ENCODE results near the gene PRM3.

PRM3 gene

DNA sequence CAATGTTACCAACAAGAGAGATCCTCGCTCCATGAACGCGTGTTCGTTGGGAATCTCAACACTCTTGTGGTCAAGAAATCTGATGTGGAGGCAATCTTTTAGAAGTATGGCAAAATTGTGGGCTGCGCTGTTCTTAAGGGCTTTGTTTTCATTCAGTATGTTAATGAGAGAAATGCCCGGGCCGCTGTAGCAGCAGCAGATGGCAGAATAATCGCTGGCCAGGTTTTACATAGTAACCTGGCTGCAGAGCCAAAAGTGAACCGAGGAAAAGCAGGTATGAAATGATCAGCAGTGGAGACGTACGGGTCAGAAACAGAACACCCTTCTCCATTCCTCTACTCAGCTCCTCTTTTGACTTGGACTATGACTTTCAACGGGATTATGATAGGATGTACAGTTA lies 30.8 kb downstream of the PRM3 start:
- DNase-seq (ENCODE audit: low spot score), result no peak

DNA sequence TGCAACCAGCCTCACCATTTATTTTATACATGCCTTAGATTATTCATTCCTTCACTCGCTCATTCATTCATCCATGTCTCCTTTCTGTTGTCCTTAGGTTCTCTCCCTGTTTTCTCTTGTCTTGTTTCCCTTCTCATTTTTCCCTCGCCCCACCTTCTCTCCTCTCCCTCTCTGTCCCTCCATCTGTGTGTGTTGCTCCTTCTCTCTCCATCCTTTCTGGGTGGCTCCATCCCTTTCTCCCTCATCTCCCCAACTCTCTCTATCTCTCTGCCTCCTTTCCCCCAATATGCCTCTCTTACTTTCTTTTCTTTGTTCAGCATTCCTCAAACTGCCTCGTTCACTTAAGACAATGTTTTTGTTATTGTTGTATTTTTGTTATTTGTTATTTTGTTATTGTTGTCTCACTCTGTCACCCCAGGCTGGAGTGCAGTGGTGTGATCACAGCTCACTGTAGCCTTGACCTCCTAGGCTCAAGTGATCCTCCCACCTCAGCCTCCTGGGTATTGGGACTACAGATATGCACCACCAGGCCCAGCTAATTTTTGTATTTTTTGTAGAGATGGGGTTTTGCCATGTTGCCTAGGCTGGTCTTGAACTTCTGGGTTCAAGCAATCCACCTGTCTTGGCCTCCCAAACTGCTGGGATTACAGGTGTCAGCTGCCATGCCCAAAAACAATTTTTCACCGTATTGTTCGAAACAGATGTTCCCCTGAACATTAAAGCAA lies 31.8 kb downstream of the PRM3 start:
- DNase-seq (ENCODE audit: low spot score), result no peak

DNA sequence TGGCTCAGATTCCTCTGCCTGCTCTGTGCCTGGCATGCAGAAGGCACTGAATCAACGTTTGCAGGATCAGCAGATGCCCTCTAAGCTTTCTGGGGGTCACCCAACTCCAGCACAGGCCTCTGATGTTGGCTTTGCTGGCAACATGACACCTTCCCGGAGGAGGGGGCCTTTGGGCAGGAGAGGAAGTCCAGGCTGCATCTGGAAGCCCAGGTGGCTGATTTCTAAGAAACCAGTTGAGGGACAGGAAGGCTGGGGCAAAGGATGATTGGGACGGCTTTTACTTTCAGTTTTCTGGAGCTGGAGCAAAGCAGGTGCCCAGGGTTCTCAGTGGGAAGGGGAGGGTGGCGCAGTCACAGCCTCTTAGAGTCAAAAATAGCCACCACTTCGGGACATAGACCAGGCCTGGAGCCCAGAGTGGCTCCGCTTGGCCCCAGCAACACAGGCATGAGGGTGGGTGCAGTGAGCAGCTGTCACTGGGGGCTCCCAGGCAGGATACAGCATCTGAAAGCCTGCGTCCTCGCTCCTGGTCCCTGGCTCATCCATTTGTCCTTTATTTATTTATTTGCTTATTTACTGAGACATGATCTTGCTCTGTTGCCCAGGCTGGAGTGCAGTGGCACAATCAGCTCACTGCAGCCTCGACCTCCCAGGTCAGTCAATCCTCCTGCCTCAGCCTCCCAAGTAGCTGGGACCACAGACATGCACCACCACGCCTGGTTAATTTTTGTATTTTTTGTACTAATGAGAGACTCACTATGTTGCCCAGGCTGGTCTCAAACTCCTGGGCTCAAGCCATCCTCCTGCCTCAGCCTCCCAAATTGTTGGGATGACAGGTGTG lies 32.6 kb downstream of the PRM3 start:
- DNase-seq (ENCODE audit: low spot score), result no peak

DNA sequence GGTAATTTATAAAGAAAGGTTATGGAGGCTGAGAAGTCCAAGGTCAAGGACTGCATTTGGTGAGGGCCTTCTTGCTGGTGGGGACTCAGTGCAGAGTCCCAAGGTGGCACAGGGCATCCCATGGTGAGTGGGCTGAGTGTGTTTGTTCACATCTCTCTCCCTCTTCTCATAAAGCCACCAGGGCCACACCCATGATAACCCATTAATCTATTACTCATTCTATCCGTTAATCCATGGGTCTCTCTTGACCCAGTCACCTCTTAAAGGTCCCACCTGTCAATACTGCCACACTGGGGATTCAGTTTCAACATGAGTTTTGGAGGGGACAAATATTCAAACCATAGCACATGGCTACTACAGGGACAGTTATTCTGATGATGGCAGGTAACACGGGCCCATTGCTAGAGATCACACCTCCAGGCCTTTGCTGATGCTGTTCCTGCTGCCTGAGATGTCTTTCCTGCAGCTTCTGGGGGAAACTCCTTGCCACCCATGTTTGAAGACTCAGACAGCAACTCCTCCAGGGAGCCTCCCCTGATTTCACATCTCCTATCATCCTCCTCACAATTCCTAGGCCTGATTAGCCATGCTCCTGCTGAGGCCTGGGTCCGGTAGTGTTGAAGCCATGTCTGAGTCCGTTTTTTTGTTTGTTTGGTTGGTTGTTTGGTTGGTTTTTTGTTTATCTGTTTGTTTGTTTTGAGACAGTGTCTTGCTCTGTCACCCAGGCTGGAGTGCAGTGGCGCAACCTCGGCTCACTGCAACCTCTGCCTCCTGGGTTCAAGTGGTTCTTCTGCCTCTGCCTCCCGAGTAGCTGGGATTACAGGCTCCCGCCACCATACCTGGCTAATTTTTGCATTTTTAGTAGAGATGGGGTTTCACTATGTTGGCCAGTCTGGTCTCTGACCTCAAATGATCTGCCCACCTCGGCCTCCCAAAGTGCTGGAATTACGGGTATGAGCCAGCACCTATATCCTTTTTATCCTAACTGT lies 33.5 kb downstream of the PRM3 start:
- DNase-seq (ENCODE audit: low spot score), result no peak

DNA sequence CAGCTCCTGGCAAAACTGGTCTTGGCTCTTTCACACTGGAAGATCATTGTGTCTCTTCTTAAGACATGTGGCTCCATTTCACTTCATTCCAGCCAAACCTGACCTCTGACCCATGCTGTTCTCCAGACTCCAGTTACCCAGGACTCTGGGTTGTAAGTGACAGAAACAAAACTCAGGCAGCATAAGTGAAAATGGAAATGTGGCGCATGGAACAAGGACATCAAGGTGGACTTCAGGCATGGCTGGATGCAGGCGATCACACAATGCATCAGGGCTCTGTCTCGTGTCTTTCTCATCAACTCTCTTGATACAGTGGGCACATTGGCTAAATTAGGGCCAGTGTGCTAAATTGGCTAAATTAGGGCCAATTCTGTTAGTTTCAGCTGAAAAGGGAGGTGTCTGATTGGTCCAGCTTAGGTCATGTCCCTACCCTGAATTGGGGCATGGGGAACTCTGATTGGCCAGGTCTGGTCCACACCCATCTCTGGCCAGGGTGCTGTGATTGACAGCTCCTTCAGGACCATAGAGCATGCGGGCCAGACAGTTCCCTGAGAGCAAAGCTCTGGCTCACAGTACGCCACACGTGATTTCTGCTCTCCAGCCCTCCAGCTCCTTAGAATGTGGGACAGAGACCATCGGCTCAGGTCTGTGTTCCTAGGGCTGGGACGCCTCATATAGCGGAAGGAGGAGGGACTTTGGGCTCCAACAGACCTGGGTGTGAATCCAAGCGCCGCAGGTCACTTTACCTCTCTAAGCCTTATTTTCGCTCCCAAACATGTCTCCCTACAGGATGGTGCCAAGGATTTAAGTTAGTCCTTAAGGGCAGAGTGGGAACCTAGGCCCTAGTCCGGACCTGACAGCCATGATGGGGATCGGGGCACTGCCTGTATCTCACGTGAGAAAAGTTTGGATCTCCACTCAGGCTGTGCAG lies 34.9 kb downstream of the PRM3 start:
- no peak for DNase-seq (ENCODE audit: low spot score)

DNA sequence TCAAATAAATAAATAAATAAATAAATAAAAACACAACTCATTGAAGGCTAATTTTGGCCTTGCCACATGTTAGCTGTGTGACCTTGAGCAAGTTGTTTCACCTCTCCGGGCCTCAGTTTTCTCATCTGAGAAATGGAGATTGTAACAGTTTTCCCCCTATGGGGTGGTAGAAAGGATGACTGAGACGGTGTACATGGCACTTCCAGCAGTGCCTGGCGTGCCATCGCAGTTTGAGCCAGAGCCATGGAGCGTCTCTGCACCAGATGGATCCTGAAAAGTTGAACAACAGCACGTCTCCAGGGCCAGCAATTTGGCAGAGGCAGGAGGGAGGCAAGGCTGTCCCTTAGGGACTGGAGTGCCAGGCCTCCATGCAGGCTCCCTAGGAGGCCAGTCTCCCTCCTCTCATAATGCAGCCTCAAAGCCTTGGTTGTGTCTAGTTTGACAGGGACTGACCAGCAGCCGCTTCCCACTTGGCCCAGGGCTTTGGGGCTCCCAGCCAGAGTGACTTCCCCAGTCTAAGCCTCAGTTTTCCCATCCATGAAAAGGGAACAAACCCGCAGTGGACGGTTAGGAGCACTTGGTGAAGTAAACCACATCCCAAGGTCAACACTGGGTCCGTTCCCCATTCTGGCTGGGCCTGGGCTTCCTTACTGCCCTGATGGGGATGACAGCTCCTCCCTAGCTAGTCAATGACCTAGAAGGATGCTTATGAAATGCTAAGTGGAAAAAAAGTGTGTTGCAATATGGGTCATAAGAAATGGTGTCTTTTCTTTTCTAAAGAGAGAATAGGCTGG lies 36.8 kb downstream of the PRM3 start:
- no peak for DNase-seq (ENCODE audit: low spot score)

DNA sequence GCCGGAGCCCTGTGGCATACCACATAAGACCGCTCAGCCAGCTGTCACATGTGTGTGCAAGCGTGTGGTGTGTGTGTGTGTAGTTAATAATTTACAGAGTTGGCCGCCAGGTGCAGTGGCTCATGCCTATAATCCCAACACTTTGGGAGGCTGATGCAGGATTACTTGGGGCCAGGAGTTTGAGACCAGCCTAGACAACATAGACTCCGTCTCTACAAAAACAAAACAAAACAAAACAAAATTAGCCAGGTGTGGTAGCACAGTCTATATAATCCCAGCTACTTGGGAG lies 37.8 kb downstream of the PRM3 start:
- no peak for DNase-seq (ENCODE audit: low spot score)

DNA sequence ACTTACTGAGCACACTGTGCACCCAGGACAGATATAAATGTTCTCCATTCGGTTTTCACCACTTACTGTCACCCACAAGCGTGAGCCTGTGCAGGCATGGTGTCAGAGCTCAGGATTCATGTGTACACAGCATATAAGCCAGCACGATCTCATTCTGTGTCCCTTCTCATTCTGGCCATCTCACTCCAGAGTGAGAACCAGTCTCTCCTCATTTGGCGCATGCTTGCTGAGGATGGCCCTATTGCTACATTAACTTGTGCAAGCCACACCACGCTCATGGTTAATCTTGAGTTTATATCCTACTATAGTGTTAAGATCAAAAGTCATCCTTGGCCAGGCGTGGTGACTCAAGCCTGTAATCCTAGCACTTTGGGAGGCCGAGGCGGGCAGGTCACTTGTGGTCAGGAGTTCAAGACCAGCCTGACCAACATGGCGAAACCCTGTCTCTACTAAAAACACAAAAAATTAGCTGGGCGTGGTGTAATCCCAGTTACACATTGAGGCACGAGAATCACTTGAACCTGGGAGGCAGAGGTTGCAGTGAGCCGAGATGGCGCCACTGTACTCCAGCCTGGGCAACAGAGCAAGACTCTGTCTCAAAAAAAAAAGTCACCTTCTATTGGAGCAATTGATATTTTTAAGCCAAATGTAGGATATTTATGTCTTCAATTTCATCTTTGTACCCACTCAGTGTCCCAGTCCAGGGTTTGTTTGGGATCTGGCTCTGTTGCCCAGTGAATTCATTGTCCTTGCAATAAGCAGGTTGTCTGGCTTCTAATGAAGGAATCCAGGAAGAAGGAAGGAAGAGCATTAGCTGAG lies 38.3 kb downstream of the PRM3 start:
- DNase-seq (ENCODE audit: low spot score), result no peak

DNA sequence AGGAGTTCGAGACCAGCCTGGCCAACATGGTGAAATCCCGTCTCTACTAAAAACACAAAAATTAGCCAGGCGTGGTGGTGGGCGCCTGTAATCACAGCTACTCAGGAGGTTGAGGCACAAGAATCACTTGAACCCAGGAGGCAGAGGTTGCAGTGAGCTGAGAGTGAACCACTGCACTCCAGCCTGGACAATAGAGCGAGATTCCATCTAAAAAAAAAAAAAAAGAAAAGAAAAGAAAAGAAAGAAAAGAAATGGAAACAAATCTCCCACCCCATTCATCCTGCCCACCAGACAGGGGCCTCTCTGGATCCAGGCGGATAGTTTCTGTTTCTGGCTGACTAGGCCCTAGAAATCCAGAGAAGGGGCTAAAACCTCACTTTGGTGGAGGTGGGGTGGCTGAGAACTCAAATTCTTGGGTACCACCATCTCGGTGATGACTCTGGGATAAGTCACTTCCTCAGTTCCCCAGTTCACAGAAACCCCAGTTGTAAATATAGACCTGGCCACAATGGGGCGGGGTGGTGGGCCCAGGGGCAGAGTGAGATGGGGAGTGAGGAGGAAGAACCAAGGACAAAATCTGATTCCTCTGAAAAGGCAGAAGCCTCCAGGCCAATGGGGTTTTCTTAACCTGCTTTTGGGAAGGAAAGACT lies 39.6 kb downstream of the PRM3 start:
- DNase-seq (ENCODE audit: low spot score), result no peak

DNA sequence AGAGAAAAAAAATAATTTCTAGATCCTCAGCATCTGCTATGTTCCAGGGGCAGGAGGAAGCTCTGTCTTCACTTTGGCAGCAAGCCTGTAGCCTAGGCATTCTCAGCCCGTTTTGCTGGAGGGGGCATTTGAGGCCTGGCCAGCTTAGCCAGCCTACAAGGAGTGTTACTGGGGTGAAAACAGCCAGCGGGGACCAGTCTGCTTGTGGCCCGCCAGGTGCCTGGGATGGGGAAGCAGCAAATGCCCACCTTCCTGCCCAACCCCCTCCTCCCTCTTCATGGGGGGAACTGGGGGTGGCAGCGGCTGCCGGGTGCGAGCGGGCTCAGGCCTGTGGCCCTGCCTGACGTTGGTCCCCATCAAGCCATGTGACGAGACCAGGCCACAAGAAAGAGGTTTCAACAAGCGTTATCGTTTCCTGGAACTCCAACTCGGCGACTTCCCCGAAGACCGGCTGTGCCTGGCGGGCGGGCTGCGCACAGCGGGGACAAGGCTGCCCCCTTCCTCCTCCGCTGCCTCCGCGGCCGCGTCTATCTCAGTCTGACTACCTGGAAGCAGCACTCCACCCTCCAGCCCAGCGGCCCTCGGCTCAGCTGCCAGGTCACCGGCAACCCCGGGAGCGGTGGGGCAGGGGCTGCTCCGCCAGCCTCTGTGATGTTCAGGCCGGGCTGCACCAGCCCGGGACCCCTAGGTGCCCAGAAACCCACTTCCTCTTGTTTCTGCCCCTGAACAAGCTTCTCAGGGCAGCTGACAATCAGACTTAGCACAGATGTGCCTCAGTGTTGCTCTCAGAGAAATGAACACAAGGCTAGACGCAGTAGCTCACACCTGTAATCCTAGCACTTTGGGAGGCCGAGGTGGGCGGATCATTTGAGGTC lies 40.3 kb downstream of the PRM3 start:
- DNase-seq (ENCODE audit: low spot score), result no peak

DNA sequence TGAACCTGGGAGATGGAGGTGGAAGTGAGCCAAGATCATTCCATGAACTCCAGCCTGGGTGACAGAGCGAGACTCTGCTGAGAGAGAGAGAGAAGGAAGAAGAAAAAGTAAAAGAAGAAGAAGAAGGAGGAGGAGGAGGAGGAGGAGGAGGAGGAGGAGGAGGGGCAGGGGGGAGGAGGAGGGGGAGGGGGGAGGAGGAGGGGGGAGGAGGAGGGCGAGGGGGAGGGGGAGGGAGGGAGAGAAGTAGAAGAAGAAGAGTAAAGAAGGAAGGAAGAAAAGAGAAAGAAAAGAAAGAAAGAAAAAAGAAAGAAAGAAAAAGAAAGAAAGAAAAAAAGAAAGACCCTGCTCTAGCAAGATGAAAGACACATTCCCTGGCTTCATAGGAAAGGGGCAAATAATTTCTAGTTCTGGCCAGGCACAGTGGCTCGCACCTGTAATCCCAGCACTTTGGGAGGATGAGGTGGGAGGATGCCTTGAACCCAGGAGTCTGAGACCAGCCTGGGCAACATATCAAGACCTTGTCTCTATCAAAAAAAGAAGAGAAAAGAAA lies 41.1 kb downstream of the PRM3 start:
- DNase-seq (ENCODE audit: low spot score), result no peak

DNA sequence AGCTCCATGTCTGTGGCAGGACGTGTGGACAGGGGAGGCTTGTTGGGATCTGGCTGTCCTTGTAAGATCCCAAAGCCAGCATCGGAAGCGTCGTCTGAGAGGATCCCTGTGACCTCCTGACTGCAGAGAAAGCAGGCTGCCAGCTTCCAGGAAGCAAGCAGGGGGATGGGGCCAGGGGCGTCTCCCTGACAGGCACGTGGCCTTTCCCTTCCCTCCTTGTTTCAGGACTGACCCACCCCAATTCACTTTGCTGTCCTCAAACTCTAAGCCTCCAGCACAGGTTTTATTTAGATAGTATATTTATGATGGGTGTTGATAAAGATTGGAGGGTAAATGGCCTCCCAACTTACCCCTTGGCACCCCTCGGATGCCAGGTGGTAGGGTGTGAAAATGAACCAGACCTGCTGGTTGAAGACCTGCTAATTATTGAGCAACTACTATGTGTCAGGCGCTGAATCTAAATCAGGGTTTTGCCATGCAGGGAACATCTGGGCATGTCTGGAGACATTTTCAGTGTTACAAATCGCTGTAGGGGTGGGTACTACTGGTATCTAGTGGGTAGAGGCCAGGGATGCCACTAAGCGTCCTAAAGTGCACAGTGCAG lies 42.0 kb downstream of the PRM3 start:
- DNase-seq (ENCODE audit: low spot score), result no peak

DNA sequence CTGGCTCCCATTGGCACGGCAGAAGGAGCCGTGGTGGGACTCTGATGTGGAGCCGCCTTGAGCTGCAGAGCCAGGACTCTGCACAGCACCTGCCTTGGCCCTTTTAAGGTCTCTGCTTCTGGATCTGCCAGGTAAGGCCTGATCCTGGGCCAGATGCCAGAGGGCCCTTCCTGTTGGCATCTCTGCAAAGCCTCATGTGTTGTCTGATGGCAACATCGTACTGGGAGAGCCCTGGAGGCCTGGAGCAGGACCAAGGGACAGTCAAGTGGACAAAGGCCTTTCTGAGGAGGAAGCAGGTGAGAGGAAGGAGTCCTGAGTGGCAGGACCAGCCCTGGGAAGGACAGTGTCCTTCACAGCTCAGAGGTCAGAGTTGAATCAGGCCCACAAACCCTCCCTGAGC lies 43.5 kb downstream of the PRM3 start:
- DNase-seq (ENCODE audit: low spot score), result no peak

DNA sequence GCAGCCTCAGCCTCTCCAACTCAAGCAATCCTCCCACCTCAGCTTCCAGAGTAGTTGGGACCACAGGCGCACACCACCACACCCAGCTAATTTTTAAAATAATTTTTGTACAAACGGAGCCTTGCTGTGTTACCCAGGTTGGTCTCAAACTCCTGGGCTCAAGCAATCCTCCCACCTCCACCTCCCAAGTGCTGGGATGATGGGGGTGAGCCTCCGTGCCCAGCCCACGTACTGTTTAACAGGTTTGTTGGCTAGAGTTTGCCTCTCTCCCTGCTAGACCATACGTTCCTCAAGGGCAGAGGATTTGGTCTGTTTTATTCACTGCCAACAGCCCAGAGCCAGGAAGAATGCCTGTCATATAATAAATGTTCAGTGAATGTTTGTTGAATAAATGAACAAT lies 44.0 kb downstream of the PRM3 start:
- DNase-seq (ENCODE audit: low spot score), result no peak

DNA sequence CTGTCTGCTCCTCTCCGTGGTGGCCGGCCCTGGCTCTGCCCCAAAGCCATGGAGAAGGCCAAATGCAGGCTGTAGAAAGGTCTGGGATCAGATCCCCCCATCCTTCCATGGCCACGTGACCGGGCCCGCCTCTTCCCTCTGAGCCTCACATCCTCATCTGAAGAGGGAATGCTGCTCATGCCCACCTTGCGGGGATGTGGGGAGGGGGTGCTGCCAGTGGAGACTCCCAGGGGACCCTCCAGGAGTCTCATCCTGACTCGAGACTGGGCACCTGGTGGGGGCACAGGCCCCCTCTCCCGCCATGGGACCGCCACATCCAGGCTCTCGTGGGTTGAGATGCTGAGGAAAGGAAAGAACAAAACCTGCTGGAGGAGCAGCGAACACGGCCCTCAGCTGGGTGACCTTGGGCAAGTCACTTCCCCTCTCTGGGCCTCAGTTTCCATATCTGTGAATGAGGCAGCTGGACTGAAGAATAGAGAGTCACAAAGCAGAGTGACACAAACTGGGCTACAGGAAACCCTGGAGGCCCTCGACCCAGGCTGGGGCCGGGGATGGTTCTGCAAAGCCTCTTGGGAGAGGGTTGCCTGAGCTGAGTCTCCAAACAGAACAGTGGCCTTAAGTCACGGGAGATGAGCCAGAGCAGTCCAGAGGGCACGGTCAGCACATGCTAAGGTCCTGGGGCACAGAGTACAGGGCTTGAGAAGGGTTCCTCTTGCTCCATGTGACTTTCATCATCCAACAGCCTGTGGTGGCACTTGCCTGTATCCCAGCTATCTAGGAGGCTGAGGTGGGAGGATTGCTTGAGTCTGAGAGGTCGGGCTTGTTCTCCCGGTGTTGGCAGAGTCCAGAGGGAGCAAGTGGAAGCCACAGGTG lies 47.5 kb downstream of the PRM3 start:
- peak; percentile 17 for DNase-seq (ENCODE audit: low spot score)

DNA sequence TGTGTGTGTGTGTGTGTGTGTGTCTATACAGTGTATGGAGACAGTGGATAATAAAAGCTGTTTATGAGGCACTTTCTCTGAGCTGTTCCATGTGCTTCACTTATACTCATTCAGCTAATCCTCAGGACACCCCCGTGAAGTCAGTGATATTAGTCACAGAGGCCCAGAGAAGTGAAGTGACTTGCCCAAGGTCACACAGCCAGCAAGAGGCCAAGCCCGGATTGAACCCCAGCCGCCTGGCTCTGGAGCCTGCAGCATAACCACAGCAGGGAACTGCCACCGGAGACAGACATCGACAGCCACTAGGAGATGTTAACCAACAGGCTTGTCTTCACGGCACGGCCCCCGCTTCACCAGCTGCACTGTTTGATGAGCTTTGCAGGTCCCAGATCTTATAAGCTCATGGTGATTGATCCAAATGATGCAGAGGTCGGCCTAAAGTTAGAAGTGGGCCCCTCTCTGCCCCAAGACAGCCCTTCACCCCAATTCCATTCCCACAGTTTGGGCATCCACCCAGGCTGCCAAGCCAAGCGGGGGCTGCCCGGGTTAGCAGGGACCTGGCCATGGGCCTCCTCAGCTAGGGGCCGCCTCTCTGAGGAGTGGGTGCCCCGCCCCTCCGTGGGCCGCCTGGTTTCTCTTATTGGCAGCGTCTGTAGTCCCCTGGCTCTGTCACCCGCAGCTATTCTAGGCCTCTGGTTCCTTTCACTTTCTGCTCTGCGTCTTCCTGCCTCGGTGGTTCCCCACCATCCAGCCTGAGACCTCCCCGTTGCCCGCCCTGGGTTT lies 48.3 kb downstream of the PRM3 start:
- DNase-seq (ENCODE audit: low spot score), result peak; percentile 48

Data from AG20443 (cell line).